Activated T-cell treated with anti-CD3 and anti-CD28 coated beads for 1 hour (primary cell): ENCODE measurements around the gene RAB11A.

ENCODE experiments used
- DNase-seq: peaks from one replicate; pipeline ENCODE4 v3.0.0-alpha.2; 2020; ENCODE audit warnings: low read depth

Gene RAB11A

GRCh38 chr15:65917936-65918335 is 48.6 kb downstream of the RAB11A start:
- DNase-seq: no peak

- no peak for DNase-seq
These were observed 49.1 kb downstream of the RAB11A start for GRCh38 chr15:65918357-65918920.

GRCh38 chr15:65918945-65919344 is 49.7 kb downstream of the RAB11A start:
- DNase-seq: no peak

- DNase-seq: no peak
These were observed 50.1 kb downstream of the RAB11A start for GRCh38 chr15:65919353-65919752.

GRCh38 chr15:65920121-65920520 is 50.8 kb downstream of the RAB11A start:
- DNase-seq: no peak

- no peak for DNase-seq
These were observed 51.6 kb downstream of the RAB11A start for GRCh38 chr15:65920825-65921309.

- DNase-seq: no peak
These were observed 52.5 kb downstream of the RAB11A start for GRCh38 chr15:65921780-65922179.

GRCh38 chr15:65922621-65923020 is 53.3 kb downstream of the RAB11A start:
- no peak for DNase-seq

- no peak for DNase-seq
These were observed 54.0 kb downstream of the RAB11A start for GRCh38 chr15:65923264-65923663.

GRCh38 chr15:65924004-65924403 is 54.7 kb downstream of the RAB11A start:
- DNase-seq: no peak

- DNase-seq: no peak
These were observed 56.0 kb downstream of the RAB11A start for GRCh38 chr15:65925338-65925737.

- DNase-seq: no peak
These were observed 57.2 kb downstream of the RAB11A start for GRCh38 chr15:65926459-65926858.

- no peak for DNase-seq
These were observed 57.6 kb downstream of the RAB11A start for GRCh38 chr15:65926899-65927298.

GRCh38 chr15:65927545-65927944 is 58.3 kb downstream of the RAB11A start:
- DNase-seq: no peak

- no peak for DNase-seq
These were observed 60.3 kb downstream of the RAB11A start for GRCh38 chr15:65929573-65929972.

- DNase-seq: no peak
These were observed 60.8 kb downstream of the RAB11A start for GRCh38 chr15:65930134-65930533.

GRCh38 chr15:65931221-65931620 is 61.9 kb downstream of the RAB11A start:
- no peak for DNase-seq

- no peak for DNase-seq
These were observed 66.1 kb downstream of the RAB11A start for GRCh38 chr15:65935391-65935790.

GRCh38 chr15:65936282-65936681 is 67.0 kb downstream of the RAB11A start:
- DNase-seq: no peak

GRCh38 chr15:65937054-65937453 is 67.8 kb downstream of the RAB11A start:
- no peak for DNase-seq

- DNase-seq: no peak
These were observed 68.2 kb downstream of the RAB11A start for GRCh38 chr15:65937476-65937875.

GRCh38 chr15:65938604-65939003 is 69.3 kb downstream of the RAB11A start:
- DNase-seq: no peak

GRCh38 chr15:65939901-65940617 is 70.8 kb downstream of the RAB11A start:
- DNase-seq: no peak

- DNase-seq: no peak
These were observed 71.3 kb downstream of the RAB11A start for GRCh38 chr15:65940618-65940909.
